ENCODE measurements around the gene SND1. TPM values are rescaled to one million over a fixed set of nuclear protein-coding genes. Genes with fewer than 3 reads are reported as not detected.
"Not testable (repeated sequence)": the region's sequence is repeated elsewhere in the genome, so short reads cannot be mapped to it uniquely, and the experiment has no call there.

The SND1 gene
- polyA plus RNA-seq, 1 donor = 156 TPM

DNA sequence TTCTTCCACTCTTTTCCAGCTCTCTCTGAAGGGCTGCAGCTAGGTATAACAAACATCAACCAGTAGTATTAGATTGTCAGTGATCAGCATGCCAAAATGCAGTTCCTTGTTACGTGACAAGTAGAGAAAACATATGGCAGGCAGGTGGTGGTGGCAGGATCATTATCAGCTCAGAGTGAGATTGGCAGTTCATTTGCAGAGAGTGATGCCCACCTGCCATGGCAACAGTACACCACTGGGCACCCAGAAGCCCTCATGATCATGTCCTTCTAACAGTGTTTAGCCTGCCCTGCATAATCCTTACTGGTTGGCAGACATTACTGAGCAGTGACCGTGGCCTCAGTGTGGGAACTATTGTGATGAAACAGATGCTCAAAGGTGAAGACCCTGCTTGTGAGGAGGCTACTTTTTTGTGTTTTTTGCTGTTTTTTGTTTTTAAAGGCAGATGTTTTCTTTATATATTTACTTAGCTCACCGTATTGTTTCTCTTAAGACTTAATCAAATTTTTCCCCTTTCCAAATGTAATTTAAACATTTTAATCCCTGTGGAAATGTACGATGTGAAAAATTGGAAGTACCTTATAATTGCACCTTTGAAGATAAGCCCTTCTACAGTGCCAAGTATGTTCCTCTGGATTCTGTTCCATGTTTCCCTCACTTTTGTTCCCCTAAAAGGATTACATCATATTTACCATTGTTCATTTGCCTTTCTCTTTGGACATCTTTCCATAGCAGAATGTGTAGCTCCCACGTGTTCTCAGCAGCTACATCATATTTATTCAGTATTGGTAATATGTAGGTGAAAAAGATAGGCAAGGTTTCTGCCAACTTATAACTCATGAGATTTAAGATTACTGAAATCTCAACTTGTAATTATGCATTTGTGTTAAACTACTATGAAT is 179.6 kb downstream of the SND1 start:
- no peak for DNase-seq

DNA sequence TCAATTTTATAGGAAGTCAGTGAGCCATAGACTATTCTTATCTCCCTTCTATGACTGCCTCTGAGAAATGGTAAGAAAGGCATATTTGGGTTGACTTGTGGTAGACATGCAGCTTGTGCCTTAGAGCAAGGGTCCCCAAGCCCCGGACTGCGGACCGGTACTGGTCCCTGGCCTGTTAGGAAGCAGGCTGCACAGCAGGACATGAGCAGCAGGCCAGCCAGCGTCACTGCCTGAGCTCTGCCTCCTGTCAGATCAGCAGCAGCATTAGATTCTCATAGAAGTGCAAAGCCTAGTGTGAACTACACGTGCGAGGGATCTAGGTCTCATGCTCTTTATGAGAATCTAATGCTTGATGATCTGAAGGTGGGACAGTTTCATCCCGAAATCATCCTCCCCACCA is 180.6 kb downstream of the SND1 start:
- no peak for DNase-seq

DNA sequence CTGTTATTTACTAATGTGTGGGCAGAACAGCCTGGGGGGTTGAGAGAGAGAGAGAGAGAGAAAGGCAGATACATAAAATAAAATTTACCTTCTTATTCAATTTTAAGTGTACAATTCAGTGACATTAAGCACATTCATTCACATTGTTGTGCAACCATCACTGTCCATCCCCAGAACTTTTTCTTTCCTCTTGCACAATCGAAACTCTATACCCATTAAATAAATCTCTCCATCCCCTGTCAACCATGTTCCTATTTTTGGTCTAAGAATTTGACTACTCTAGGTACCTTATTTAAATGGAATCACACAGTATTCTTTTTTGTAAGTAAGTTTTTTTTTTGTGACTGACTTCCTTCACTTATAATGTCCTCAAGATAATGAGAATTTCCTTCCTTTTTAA is 181.6 kb downstream of the SND1 start:
- no peak for DNase-seq

DNA sequence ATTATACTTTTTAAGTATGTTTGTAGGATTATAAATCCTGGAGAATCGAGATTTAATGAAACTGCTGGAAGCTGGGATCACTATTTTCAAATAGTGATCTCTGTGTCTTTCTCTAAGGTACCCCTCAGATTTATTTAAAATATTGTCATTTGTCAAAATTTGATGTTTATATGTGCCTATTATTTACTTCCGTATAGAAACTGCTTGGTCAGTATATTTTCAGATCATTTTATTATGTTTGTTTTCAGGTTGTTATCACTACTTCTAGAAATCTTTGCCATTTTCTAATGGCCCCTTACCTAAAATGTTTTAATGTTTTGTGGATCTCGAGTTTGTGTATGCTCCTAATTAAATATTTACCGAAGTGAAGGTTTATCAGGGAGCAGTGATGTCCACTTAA is 183.7 kb downstream of the SND1 start:
- DNase-seq = no peak

DNA sequence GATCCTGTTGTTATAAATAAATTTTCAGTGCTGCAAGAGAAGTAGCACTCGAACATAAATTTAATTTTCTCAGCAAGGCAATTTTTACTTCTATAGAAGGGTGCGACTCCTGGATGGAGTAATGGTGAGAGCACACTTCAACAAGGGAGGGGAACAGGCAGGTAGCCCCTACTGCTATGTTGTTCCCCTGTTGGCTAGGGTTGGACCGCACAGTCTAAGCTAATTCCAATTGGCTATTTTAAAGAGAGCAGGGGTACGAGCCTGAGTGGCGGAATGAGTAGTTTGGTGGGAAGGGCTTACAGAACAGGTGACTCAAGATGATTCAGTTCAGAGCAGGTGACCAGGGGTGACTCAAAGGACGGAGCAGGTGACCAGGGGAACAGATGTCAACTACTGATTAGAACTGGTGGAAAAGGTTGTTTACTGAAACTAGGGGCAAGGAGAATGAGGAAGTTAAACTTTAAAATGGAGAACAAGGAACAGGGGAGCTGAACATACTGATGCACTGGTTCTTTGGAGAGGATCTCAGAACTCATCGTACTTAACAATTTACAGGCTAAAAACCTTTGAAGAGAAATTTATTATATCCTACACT is 185.9 kb downstream of the SND1 start:
- not testable (repeated sequence) for DNase-seq

DNA sequence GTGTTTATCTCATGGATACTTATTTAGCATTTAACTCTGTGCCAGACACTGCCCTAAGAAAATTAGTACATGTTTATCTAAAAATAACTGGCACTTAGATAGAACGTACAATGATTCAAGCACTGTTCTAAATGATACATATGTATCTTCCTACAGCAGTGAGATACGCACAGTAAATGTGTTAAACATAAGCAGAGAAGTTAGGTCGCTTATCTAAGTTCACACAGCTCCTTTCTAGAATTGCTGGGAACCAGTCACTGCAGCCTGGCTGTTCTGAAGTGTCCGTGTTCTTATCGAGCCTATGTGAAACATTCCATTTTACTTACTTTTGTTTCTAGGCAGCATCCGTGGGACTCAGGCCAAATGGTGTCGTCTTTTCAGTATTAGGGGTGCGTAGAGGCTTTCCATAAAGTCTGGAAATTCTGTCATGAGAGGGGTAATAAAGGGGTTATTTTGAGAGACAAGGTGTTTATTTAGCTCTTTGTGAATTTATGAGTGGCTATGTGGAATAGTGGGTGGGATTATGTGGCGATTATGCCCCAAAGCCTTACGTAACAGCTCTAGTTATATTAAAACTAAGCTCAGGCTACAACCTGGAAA is 186.9 kb downstream of the SND1 start:
- DNase-seq = no peak

DNA sequence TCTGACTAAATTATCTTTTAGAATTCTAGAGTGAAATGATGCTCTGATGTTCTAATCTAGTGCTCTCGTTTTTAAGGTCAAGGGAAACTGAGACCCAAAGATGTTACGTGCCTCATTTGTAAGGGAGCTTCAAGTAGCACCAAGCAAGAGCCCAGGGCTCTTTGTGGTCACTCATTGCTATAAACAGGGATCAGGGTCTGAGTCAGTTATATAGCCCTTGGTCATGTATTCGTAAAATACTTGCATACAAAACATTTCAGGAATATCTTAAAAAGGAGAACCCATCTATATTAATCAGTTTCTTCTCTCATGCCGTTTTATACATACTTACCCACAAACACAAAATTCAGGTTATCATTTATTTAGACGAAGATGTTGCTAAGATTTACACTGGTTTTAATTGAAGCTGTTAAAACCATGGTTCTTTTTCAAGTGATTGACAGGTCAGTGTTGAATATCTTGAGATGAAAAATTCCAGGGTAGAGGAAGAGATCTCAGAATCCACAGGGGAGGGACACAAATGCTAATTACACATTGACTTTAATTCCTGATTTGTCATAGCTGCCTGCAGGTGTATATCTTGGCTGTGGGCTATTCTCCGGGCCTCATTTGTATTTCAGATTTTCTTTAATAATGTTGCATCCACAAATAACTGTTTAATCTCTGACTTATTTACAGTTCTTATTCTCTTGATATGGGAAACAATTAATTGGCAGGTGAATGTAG is 188.4 kb downstream of the SND1 start:
- no peak for DNase-seq

DNA sequence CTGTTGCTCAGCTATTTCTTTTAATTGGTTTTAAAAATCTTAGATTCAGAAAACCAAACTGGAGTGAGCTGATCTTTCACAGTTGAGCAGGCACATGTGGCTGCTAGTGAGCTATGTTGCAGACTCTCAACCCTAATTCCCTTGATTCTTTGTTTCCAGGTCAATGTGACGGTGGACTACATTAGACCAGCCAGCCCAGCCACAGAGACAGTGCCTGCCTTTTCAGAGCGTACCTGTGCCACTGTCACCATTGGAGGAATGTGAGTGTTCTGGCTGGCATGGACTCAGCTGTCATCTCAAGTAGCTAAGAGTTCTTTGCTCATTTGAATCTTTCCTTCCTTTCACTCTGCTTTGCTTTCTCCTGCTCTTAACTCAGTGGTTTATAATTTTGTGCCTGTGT is 192.2 kb downstream of the SND1 start:
- no peak for DNase-seq

DNA sequence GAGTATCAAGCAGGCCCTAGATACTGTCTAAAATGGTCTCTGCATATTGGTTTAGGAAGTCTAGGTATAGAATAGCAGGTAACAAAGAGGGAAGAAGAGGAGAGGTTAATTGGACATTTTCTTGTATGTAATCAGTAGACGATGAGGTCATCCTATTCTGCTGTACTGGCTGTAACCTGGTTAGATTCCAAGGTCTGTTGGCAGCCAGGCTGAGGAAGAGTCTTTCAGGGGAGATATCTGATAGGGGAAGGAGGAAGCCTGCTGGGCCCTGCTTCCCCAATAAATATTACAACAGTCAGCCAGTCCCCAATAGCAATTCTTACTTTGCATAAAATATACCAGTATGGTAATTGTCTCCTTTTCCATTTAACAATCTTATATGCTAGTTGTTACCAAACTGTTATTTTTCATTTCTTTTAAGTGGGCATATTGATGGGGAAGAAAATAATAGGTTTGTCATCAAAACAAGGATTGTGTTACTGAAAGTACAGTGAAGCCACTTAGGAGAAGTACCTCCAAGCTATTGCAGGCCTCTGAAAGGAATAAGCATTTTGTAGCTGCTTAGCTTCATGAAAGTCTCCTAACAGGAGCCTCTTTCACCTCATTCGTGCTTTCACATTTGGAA is 192.8 kb downstream of the SND1 start:
- DNase-seq = no peak

DNA sequence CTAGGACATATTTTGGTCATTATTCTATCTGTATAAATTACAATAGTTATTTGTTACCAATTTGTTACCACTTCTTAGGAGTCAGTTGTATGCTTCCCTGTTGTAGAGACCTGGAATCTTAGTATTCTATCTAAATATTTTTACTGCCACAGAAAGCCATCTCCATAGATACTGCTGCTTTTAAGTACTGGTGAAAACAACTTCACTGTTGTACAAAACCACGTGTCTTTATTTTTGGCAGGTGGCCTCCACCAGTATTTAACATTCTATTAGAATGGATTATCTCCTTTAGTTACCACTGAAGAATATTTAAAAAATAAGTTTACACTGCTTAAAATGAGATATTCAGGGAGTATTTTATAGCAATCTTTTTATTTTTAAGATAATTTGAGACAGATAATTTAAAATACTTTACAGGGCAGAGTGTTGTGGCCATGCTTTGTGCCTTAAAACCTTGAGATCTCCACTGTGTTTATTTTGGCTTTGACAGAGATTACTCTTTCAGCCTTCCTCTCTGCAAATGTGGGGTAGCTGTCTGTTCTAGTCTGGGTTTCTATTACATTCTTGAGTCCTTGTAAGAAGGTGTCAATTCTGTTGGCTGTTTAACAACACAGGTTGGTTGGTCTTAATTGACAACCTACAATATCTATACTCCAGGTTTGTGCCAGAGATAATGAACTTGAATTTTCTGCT is 193.7 kb downstream of the SND1 start:
- no peak for DNase-seq

DNA sequence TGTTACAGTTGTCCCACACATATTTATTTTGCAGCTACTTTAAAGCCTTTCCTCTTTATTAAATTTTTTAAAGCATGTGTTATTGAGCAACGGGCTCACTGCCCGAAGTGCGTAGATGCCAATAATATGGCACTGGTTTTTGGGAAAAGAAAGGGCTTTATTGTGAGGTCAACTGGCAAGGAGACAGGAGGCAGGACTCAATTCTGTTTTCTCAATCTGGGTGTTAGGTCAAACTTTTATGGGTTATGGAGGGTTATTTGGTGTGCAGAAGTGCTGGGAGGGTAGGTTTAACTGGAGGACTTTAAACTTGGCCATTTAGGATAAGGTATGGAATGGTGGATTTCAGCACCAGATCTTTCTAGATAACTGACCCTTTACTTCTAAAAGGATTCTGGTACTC is 195.6 kb downstream of the SND1 start:
- DNase-seq = no peak

DNA sequence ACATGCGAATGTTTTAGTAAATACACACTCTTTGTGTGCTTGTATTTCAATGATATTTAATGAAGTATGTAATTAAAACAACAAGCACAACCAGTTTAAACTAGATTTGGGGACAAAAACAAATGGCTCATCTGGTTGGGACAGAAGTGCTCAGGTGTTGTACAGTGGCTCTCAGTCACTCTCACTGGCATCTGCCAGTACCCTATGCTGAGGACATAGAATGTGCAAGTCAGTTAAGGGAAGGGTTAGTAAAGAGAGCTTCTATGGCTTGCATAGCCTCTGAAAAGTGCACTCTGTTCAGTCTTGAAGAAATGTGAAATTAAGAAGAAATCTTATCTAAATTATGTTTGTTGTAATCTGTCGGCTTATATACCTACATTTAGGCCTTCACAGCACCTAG is 196.2 kb downstream of the SND1 start:
- DNase-seq = no peak

DNA sequence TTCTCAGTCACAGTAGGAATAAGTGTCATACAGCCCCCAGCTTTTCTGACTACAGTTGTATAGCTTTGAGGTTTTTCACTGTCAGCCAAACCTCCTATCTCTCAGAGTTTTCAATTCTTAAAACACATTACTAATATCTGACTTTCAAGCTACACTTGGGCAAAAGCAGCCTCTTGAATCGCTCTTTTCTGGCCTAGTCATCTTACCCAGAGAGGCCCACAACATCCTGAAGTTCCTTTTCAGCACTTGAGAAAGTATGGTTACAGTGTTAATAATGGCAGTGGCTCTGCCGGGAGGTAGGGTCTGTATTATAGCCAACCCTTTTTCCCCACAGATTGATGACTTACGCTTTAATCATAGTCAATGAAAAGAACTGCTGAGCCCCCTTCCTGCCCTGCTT is 198.2 kb downstream of the SND1 start:
- no peak for DNase-seq

DNA sequence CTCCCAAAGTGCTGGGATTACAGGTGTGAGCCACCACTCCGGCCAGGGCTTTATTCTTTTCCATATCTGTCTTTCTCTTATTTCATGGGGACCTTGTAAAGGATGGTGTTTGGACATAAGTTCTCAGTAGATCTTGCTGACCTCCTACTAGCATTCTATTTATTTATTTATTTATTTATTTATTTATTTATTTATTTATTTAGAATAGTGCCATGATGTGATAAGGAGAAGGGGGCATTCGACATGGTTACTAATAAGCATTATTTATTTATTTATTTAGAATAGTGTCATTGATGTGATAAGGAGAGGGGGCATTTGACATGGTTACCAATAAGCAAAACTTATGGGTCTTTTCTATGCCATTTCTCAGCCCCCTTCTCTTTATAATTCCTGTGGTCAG is 202.4 kb downstream of the SND1 start:
- DNase-seq = no peak

DNA sequence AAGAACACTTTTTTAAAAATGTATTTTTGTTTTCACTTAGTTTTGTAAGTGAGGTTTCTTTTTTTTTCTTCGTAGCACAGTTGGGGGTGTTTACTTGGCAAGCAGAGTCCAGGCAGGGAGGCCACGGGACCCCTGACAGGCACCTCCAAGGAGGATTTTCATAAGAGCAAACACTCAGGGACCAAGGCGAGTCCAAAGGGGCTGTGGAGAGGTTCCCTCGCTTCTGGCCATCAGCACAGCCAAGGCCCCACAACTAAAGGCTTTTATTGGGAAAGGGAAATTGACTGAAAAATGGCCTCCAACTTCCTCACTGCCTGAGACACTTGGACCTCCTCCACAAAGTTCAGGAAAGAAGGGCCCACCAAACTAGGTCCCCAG is 205.5 kb downstream of the SND1 start:
- DNase-seq = no peak

DNA sequence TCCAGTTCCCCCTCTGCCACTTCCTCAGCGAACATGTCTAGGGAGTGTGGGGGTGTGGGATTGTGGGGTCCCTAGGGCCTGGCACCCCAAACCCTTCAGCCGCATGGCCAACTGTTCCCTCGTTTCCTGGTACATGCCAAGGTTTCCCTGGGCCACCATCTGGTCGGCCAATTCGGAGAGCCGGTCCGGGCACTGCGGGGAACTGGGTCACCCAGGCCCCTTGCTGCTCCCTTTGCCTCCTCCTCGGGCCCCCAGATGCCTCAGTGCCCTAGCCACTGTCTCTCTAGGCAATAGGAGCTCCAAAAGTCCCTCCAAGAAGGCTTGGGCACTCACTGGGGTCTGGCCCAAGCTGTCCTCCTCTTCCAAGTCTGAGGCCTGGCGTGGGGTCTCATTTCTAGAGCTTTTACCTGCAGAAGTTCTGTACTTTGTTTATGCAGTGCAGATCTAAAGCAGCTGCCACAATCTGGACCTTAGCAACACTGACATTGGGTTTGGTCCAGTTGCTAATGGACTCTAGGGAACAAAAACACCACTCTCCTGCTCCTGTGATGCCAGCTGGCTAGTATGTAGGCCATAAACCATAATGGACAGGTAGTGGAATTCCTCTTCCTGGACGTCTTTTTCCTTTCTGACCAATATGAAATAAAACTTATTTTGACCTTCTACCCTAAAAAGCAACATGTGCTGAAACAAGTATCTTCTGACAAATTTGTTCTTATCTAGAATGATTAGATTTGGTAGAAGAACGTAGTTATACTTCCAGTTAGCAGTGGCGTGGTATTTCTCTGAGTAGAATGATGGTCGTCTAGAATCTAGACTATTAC is 206.3 kb downstream of the SND1 start:
- no peak for DNase-seq

DNA sequence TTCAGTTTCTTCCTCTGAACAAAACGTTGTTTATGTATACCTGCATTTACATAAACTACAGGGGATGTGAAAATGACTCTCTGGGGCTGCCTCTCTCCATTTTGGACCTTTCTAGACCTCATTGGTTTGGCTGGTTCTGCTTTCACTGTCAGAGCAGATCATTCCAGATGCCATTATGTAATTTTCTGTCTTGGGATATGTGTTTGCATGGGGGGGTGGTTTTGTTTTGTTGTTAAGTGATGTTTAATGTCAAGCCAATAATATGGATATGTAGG is 206.9 kb downstream of the SND1 start:
- no peak for DNase-seq

DNA sequence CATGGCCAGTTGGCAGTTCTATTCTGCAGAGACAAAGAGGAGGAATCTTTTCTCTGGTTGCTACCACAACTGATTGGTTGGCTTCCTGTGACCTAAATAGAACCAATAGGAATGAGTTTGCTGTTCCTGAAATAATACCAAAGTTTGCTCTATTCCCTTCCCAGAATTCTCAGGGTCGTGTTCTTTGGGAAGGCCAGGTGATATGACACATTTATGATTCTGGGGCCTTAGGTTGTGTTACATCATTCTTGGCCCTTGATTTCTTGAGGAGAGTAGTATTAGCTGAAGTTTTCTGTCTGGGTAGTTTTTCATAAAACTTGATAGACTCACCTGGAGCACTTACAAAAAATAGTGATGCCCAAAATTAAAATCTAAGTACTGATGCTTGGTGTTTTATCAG is 207.3 kb downstream of the SND1 start:
- no peak for DNase-seq

DNA sequence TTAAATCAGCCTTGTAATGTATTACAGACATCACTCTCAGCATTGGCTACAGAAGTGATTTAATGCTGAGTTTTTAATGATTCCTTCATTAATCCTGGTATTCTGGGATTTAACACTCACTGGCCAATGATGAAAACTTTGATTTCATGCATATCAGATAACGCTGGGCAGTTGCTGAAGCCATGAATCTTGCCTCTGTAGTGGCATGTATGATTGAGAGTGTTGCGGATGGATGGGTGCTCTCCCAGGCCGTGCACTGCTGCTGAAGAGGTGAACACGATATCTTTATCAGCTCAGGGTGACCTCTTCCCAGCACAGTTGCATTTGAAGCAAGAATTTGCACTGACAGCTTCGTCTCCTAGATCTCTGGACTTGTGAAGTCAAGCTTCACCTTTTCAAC is 210.5 kb downstream of the SND1 start:
- DNase-seq = peak; percentile 44

DNA sequence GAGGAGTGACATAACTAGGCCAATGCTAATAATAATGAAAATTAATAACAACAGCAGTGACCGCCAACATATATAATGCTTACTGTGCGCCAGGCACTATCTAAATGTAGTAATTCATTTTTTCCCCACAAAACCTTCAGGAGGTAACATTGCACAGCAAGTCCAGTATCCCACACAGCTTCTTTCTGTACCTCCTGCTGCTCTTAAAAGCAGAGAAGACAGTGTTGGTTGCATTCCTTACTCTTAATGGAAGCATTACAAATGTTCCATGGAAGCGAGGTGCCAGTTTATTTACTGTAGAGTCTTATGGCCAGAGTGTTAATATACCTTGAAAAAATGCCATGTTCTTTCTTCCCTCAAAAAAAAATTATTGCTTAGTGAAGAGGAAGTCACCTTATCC is 211.1 kb downstream of the SND1 start:
- no peak for DNase-seq

DNA sequence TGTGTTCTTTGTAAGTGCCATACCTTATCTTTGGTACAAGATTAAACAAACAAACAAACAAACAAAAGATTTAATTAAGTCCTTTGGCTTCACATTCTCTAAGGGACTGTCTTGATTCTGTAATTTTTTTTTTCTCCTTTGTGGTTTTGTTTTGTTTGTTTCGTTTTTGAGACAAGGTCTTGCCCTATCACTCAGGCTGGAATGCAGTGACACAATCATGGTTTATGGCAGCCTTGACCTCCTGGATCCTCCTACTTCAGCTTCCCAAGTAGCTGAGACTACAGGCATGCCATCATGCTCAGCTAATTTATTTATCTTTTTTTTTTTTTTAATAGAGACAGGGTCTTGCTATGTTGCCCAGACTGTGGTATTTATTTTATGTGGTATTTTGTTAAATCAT is 213.5 kb downstream of the SND1 start:
- peak; percentile 40 for DNase-seq

All from left kidney (tissue), 2 donors.